Spinal cord (tissue), 10 donors: ENCODE results near the gene TACR1. TPM values are rescaled to one million over a fixed set of nuclear protein-coding genes. Genes with fewer than 3 reads are reported as not detected.

Source experiments
- DNase-seq, 6 donors: peaks; one replicate each; pipeline versions ENCODE4 v3.0.0 to v3.0.0-alpha.2; 2013 to 2015; ENCODE audit warnings: low spot score in 6 of 6, low read depth in 4 of 6
- H3K27ac ChIP-seq: one replicate; pipeline ENCODE4 v1.5.1; 2013; ENCODE audit warnings: low read depth, low read length, control low read depth
- H3K27me3 ChIP-seq: one replicate; pipeline ENCODE4 v1.6.1; 2013; ENCODE audit warnings: low read length; ENCODE audit not compliant: control insufficient read depth, insufficient read depth
- H3K36me3 ChIP-seq: one replicate; pipeline ENCODE4 v1.6.1; 2013; ENCODE audit warnings: low read length; ENCODE audit not compliant: control insufficient read depth, insufficient read depth
- H3K4me1 ChIP-seq: one replicate; pipeline ENCODE4 v1.6.1; 2013; ENCODE audit warnings: low read length; ENCODE audit not compliant: control insufficient read depth, insufficient read depth
- H3K4me3 ChIP-seq: one replicate; pipeline ENCODE4 v1.5.1; 2013; ENCODE audit warnings: low read depth, low read length, control low read depth
- H3K9me3 ChIP-seq: one replicate; pipeline ENCODE4 v1.6.1; 2013; ENCODE audit warnings: low read length; ENCODE audit not compliant: control insufficient read depth, insufficient read depth
- WGBS: methylation state at CpG from one replicate; pipeline ENCODE4 v1.1.5; 2013; ENCODE audit warnings: missing lambda C conversion rate; ENCODE audit not compliant: insufficient coverage; 5-methylcytosine and 5-hydroxymethylcytosine counted together
- polyA plus RNA-seq, 2 donors: library from polyadenylated mRNA; unstranded; fragments of 120-200 nt; gene quantifications; one replicate each; pipeline ENCODE4 v1.2.1, GENCODE V29; 2013; ENCODE audit not compliant: insufficient read length in 2 of 2
- total RNA-seq, 2 donors: library from RNA; depleted of rRNA in 1 of 2; stranded (reverse); fragments of 120-200 nt in 1 of 2; fragments of >200 nt in 1 of 2; gene quantifications; one replicate each; pipeline versions ENCODE4 v1.2.3 to v1.2.4, GENCODE V29; 2013 to 2014
- donor health status: healthy.

Gene TACR1
- total and polyA plus RNA-seq, 4 donors, result 1.7 to 7.8 (median 6.8) TPM

DNA sequence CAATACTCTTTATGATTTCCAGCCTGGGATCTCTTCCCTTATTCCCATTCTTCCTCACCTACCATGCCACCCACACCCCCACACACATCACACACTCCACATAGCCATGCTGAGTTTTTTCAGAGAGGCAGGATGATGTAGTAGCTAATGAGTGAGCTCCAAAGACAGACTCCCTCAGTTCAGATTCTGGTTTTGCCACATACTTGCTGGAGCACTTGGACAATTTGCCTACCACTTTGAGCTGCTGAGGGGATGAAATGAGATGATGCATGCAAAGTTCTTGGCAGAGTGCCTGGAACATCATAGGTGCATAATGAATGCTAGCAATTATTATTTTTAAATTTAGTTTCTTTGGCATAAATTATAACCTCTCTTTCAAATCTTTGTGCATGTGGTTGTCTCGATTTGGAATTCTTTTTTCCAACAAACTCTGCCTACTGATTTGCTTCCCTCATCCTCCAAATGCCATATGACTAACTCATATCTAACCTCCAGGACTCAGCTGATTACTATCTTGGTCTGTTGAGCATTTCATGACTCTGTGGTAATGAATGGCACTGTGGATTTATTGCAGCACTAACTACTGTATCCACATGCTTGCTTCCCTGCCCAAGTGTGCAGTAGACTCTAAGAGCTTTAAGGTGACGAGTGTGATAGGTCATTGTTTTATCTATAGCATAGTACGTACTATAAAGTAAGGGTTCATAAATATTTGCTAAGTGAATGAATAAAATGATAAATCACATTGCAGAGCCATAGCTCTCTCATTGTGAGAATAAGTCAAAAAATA is 99.1 kb downstream of the TACR1 start:
- Histone ChIP-seq H3K27me3 (no peaks in the 10 kb centered on the region), H3K36me3 (no peaks in the 10 kb centered on the region), H3K9me3 (no peaks in the 10 kb centered on the region), H3K4me3 (no peak overlapping the region), H3K27ac (no peak overlapping the region), H3K4me1 (no peaks in the 10 kb centered on the region)
- no CpG with 5 or more reads among the region's 3 CpGs for WGBS
- peak in 1 of 6 donors; percentile 48 for DNase-seq

DNA sequence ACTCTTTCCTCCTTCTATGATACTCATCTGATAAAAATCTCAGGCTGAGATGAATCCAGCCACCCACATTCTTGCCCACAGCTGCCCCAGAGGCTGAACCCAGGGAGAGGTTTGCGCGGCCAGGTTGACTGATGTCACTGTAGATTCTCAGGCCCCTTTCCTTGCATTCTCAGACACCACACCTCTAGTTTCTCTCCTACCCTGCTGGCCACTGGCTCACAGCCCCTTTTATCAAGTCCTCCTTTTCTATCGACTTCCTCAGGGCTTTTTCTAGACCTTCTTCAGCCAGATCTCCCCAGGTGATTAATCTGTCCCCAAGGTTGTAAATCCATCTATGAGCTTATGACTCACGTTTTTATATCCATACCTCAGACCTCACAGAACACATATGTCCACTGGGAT is 99.8 kb downstream of the TACR1 start:
- WGBS, result 85% methylated on average over 4 of the region's 4 CpGs
- Histone ChIP-seq H3K9me3 (no peaks in the 10 kb centered on the region), H3K27ac (no peak overlapping the region), H3K4me1 (no peaks in the 10 kb centered on the region), H3K36me3 (no peaks in the 10 kb centered on the region), H3K4me3 (no peak overlapping the region), H3K27me3 (no peaks in the 10 kb centered on the region)
- no peak for DNase-seq

DNA sequence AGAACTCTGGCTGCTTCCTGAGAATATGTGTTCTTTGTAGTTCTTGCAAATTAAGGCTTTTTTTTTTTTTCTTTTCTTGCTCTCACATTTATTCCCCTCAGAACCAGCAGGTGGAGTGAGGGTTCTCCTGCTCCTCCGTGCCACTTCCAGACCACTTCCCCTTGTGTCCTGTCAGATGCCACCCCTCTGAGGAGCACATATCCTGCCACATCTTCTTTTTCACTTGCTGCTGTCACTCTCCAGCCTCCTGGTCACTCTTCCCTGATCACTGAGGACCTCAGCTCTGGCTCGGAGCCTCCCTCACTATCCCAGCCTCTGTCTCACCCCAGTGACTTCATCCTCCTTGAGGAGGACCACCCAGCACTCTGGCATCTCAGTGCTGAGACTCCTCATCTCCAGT is 100.5 kb downstream of the TACR1 start:
- Histone ChIP-seq H3K4me1 (no peaks in the 10 kb centered on the region), H3K36me3 (no peaks in the 10 kb centered on the region), H3K9me3 (no peaks in the 10 kb centered on the region), H3K4me3 (no peak overlapping the region), H3K27ac (no peak overlapping the region), H3K27me3 (no peaks in the 10 kb centered on the region)
- peak in 1 of 6 donors; percentile 38 for DNase-seq
- WGBS, result 50% methylated on average over 2 of the region's 2 CpGs

DNA sequence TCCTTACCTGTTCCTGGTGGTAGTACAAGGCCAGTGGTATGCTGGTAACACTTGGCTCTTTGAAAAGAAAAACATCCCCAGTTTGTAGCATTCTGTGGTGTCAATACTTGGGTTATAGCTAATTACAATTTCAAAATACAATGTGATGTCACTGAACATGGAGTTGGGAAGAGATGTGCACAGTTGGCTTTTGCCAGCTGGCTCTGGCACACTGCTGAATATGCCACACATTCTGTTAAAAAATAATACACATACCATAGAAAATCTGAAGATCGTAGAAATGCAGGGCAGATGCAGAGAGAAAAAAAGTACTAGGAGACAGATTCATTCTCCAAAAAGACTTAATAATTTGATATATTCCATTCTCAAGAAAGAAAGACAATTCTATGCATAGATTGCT is 101.5 kb downstream of the TACR1 start:
- no peaks in the 10 kb centered on the region for H3K36me3 ChIP-seq
- H3K9me3 ChIP-seq, result no peaks in the 10 kb centered on the region
- DNase-seq, result peak in 1 of 6 donors; percentile 79
- no CpG with 5 or more reads among the region's 1 CpG for WGBS
- no peak overlapping the region for H3K4me3 ChIP-seq
- no peak overlapping the region for H3K27ac ChIP-seq
- no peaks in the 10 kb centered on the region for H3K27me3 ChIP-seq
- no peaks in the 10 kb centered on the region for H3K4me1 ChIP-seq

DNA sequence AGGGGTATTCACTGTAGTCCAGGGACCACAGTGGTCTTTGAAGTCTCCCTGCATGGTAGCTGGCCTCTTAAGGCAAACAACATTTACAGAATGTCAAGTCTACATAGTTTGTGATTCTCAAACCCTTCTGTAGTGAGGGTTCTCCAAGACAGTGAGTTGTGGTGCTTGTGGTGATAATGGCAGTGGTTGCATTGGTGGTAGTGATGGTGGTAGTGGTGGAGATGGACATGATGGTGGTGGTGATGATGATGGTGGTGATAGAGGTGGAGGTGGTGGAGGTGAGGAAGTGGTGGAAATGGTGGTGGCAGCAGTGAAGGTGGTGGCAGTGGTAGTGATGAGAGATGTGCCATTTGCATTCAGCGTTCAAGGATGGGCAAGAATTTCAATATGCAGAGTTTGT is 104.9 kb downstream of the TACR1 start:
- Histone ChIP-seq H3K27me3 (no peaks in the 10 kb centered on the region), H3K27ac (no peak overlapping the region), H3K4me1 (no peaks in the 10 kb centered on the region), H3K9me3 (no peaks in the 10 kb centered on the region), H3K36me3 (no peaks in the 10 kb centered on the region), H3K4me3 (no peak overlapping the region)
- no CpG with 5 or more reads among the region's 1 CpG for WGBS
- DNase-seq, result no peak

DNA sequence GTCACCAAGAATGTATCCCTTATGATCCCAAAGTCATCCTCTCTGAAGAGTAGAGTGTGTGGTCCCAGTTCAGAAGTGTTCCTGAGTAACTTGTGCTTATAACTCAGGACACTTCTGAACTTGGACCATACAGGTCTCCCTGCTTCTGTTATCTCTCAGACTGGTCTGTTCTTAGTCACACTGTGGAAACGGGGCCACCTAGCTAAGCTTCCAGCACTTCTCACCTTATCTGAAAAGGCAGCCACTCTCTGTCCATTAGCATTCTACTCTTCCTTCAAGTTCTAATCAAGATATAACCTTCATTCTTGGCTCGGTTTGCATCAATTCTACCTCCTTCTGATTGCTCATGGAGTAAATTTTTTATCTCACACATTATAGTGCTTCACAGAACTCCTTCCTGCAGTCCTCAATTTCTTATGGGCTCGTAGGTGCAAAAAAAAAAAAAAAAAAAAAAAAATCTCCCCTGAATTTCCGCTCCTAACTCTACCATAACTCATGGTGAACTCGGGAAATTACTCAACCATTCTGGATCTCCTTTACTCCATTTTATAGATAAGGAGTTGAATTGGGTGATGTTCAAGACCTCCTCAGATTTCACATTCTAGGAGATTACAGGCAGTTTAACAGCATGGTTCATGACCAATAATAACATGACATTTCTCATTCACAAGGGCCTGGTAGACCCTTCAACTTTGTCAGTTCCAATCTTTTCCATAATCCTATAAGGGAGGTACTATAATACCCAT is 108.4 kb downstream of the TACR1 start:
- no peaks in the 10 kb centered on the region for H3K27me3 ChIP-seq
- H3K27ac ChIP-seq, result no peak overlapping the region
- no peaks in the 10 kb centered on the region for H3K4me1 ChIP-seq
- WGBS, result 91% methylated on average over 1 of the region's 5 CpGs
- no peak for DNase-seq
- no peak overlapping the region for H3K4me3 ChIP-seq
- no peaks in the 10 kb centered on the region for H3K9me3 ChIP-seq
- H3K36me3 ChIP-seq, result no peaks in the 10 kb centered on the region

DNA sequence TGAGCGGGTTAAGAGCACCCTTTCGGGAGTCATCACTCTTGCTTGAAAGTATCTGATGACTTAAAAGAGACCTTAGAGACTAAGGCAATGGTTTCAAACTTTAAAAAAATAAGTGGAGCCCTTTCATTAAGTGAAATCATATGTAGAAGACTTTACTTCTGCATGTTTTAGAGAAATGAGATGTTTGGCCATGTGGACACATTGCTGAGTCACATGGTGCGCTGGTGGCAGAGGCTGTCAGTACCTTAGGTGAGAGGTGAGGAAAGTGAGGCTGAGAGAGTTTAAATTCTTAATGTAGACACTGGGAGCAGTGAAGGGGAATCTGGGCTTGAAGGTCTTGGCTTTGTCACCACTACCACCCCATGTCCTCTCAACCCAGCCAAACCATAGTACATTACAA is 109.8 kb downstream of the TACR1 start:
- Histone ChIP-seq H3K9me3 (no peaks in the 10 kb centered on the region), H3K27ac (no peak overlapping the region), H3K36me3 (no peaks in the 10 kb centered on the region), H3K4me1 (no peaks in the 10 kb centered on the region), H3K27me3 (no peaks in the 10 kb centered on the region), H3K4me3 (no peak overlapping the region)
- DNase-seq, result peak in 1 of 6 donors; percentile 35
- WGBS, result 92% methylated on average over 3 of the region's 3 CpGs

DNA sequence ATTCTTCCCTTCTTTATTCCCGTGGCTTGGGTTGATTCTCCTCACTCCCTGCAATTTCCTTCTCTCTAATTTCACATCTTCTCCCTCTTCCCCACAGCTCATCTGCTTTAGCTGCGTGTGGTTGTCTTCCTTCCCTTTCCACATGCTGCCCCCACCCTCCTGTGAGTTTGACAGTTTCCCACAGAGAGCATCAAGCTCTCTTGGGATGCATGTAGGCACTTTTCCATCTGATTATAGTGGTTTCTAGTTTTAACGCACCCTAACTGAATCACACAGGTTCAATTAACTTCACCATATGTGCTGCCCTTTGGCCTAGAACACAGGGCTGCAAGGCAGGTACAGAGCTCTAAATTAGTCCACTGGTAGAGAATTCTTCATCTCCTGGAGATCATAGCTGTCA is 110.5 kb downstream of the TACR1 start:
- no peak overlapping the region for H3K4me3 ChIP-seq
- no peak overlapping the region for H3K27ac ChIP-seq
- 89% methylated on average over 2 of the region's 3 CpGs for WGBS
- H3K9me3 ChIP-seq, result no peaks in the 10 kb centered on the region
- peak in 1 of 6 donors; percentile 62 for DNase-seq
- no peaks in the 10 kb centered on the region for H3K36me3 ChIP-seq
- no peaks in the 10 kb centered on the region for H3K27me3 ChIP-seq
- no peaks in the 10 kb centered on the region for H3K4me1 ChIP-seq

DNA sequence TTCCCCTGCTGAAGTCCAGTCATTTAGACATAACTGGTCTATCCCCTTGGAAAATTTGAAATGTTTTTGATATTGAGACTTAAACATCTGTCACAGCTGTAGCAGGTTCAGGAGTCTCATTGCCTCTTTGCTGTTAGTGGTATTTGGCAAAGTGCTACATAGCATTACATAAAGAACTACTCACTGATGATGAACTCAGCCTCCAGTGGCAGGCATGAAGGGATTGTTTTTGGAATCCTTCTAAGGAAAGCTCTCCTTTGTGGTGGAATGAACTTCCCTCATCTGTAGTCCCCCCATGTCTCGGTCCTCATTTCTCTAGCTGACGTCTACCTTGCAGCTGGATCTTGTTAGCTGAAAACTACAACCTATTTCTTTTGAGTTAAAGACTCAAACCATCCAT is 111.6 kb downstream of the TACR1 start:
- Histone ChIP-seq H3K27ac (no peak overlapping the region), H3K9me3 (no peaks in the 10 kb centered on the region), H3K4me3 (no peak overlapping the region), H3K36me3 (no peaks in the 10 kb centered on the region), H3K27me3 (no peaks in the 10 kb centered on the region), H3K4me1 (no peaks in the 10 kb centered on the region)
- DNase-seq, result no peak
- WGBS, result 75% methylated on average over 2 of the region's 2 CpGs

DNA sequence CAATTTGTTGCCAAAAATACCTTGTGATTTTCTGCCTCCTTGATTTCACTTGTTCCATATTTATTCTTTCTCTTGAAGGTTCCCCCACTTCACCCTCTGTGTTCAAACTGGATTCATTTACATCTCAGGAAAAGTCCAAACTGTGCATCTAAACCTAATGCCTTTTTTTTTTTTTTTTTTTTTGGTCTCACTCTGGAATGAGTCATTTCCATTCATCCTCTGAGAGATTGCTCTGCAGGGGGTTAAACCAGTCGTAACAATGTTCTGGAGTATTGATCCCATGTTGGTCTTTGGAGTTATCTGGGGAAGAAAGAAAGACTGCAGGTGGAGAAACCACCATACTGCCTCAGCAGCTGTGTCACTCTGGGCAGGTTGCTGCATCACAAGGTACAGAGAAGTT is 119.7 kb downstream of the TACR1 start:
- 20% methylated on average over 1 of the region's 1 CpG for WGBS
- no peak for DNase-seq

More for the DNA sequence above, 119.7 kb downstream of the TACR1 start:
- Histone ChIP-seq H3K4me1 (no peaks in the 10 kb centered on the region), H3K27ac (no peak overlapping the region), H3K27me3 (no peaks in the 10 kb centered on the region), H3K36me3 (no peaks in the 10 kb centered on the region), H3K4me3 (no peak overlapping the region), H3K9me3 (no peaks in the 10 kb centered on the region)
